AG10803 (cell line): ENCODE data around the gene AKAP1.

Source experiments
- DNase-seq: peaks from one replicate; pipeline ENCODE4 v3.0.0; 2010; ENCODE audit warnings: low read depth
- H3K4me3 ChIP-seq: 2 replicates; pipeline ENCODE4 v1.5.1; 2011; ENCODE audit warnings: mild to moderate bottlenecking, low read length, control low read depth
- CTCF ChIP-seq: conservative IDR thresholded peaks from 2 replicates; pipeline ENCODE4 v1.5.1; 2011; ENCODE audit warnings: mild to moderate bottlenecking, low read length, control low read depth, inconsistent platforms

AKAP1 gene

GRCh38 chr17:57114085-57114673 lies 29.1 kb downstream of the AKAP1 start:
- H3K4me3 ChIP-seq, result no peak overlapping the region
- peak; percentile 73 for TF ChIP-seq CTCF
- peak; percentile 9 for DNase-seq

- DNase-seq, result no peak
- no peak overlapping the region for H3K4me3 ChIP-seq
- no peak for TF ChIP-seq CTCF
Observed at GRCh38 chr17:57115377-57115776, 30.3 kb downstream of the AKAP1 start.

GRCh38 chr17:57115916-57116315 lies 30.9 kb downstream of the AKAP1 start:
- TF ChIP-seq CTCF, result no peak
- no peak for DNase-seq
- no peak overlapping the region for H3K4me3 ChIP-seq

- TF ChIP-seq CTCF, result no peak
- DNase-seq, result no peak
- H3K4me3 ChIP-seq, result no peak overlapping the region
Observed at GRCh38 chr17:57117798-57118197, 32.8 kb downstream of the AKAP1 start.

GRCh38 chr17:57120814-57121213 lies 35.8 kb downstream of the AKAP1 start:
- no peak overlapping the region for H3K4me3 ChIP-seq
- no peak for DNase-seq
- TF ChIP-seq CTCF, result no peak

GRCh38 chr17:57121308-57122042 lies 36.4 kb downstream of the AKAP1 start:
- H3K4me3 ChIP-seq, result no peak overlapping the region
- TF ChIP-seq CTCF, result peak; percentile 71
- DNase-seq, result peak; percentile 37

GRCh38 chr17:57124053-57124452 lies 39.0 kb downstream of the AKAP1 start:
- DNase-seq, result no peak
- no peak overlapping the region for H3K4me3 ChIP-seq
- no peak for TF ChIP-seq CTCF
